ENCODE data around the gene DUSP11.
A peak's percentile ranks its signal among the peaks of the same experiment; 100 is the strongest.

DUSP11 gene

GRCh38 chr2:73716543-73717250 lies 63.2 kb downstream of the DUSP11 start:
- DNase-seq, result peak; percentile 6

- DNase-seq, result no peak
Observed at GRCh38 chr2:73714091-73714490, 65.8 kb downstream of the DUSP11 start.
